OCI-LY7 (cell line): ENCODE measurements around the gene DSN1. TPM values are rescaled to one million over a fixed set of nuclear protein-coding genes. Genes with fewer than 3 reads are reported as not detected.

Experiments
- BruUV-seq: library from RNA; stranded (reverse); fragments of 400-500 nt; replicated peaks from 2 replicates; lab custom pipeline; 2021; lab: Mats Ljungman, UMichigan
- CTCF ChIA-PET: fragments of 300-600 bp; sonication (Branson Sonifier 250); formaldehyde crosslinking; loops from one replicate; lab custom pipeline; 2022; ENCODE audit warnings: antibody characterized with exemption; ENCODE audit not compliant: unreplicated experiment; lab: Charles Lee
- POLR2A ChIA-PET: fragments of 300-600 bp; sonication (Branson Sonifier 250); formaldehyde crosslinking; loops from one replicate; lab custom pipeline; 2022; ENCODE audit warnings: antibody characterized with exemption; lab: Charles Lee
- DNase-seq: peaks from one replicate; pipeline ENCODE4 v3.0.0-alpha.2; 2015; ENCODE audit warnings: low spot score
- H2AFZ ChIP-seq: fragments of 200-600 bp; sonication (generic), shearing (Covaris generic); 2 replicates; pipeline ENCODE4 v1.6.1; 2014; ENCODE audit warnings: mild to moderate bottlenecking, antibody characterized with exemption, low read length, moderate library complexity
- H3K27ac ChIP-seq: fragments of 200-600 bp; sonication (generic); 2 replicates; pipeline ENCODE4 v1.5.1; 2014; ENCODE audit warnings: mixed run types, low read depth, mild to moderate bottlenecking, moderate library complexity, low read length, inconsistent platforms; ENCODE audit not compliant: poor library complexity, severe bottlenecking
- H3K36me3 ChIP-seq: fragments of 200-600 bp; sonication (generic); 2 replicates; pipeline ENCODE4 v1.6.1; 2014; ENCODE audit warnings: mild to moderate bottlenecking, antibody characterized with exemption, low read length, moderate library complexity, mixed read lengths; ENCODE audit not compliant: insufficient read depth
- H3K4me1 ChIP-seq: fragments of 200-600 bp; sonication (generic); 2 replicates; pipeline ENCODE4 v1.5.1; 2014; ENCODE audit warnings: mild to moderate bottlenecking, low read length; ENCODE audit not compliant: insufficient read depth, poor library complexity, severe bottlenecking
- H3K4me2 ChIP-seq: fragments of 200-600 bp; sonication (generic); 2 replicates; pipeline ENCODE4 v1.6.1; 2014; ENCODE audit warnings: mild to moderate bottlenecking, low read length
- H3K4me3 ChIP-seq: fragments of 200-600 bp; sonication (generic); 2 replicates; pipeline ENCODE4 v1.5.1; 2014; ENCODE audit warnings: mild to moderate bottlenecking, low read depth, low read length; ENCODE audit not compliant: poor library complexity, severe bottlenecking
- H3K79me2 ChIP-seq: fragments of 200-600 bp; sonication (generic); 2 replicates; pipeline ENCODE4 v1.6.1; 2016; ENCODE audit warnings: low read depth, mild to moderate bottlenecking, low read length, moderate library complexity, mixed read lengths; ENCODE audit not compliant: insufficient read depth
- H3K9me2 ChIP-seq: fragments of 200-600 bp; sonication (generic); 2 replicates; pipeline ENCODE4 v1.6.1; 2016; ENCODE audit warnings: mild to moderate bottlenecking, low read length, mixed read lengths; ENCODE audit not compliant: insufficient read depth
- H3K9me3 ChIP-seq: fragments of 200-600 bp; sonication (generic); 2 replicates; pipeline ENCODE4 v1.6.1; 2014; ENCODE audit warnings: mild to moderate bottlenecking, mixed run types, low read length, mixed read lengths
- H4K20me1 ChIP-seq: fragments of 200-600 bp; sonication (generic); 2 replicates; pipeline ENCODE4 v1.6.1; 2014; ENCODE audit warnings: mild to moderate bottlenecking, antibody characterized with exemption, low read length, moderate library complexity, mixed read lengths; ENCODE audit not compliant: insufficient read depth
- EZH2phosphoT487 ChIP-seq: fragments of 200-600 bp; sonication (generic); IDR thresholded peaks from 2 replicates; pipeline ENCODE4 v1.6.1; 2018; ENCODE audit warnings: low read depth, borderline replicate concordance, mild to moderate bottlenecking, mixed run types, antibody characterized with exemption, low read length, moderate library complexity, mixed read lengths
- intact Hi-C: fragments of 100-400 bp; cut with micrococcal nuclease; formaldehyde crosslinking; loops from one replicate; pipeline ENCODE4 v1.10.0; 2022; ENCODE audit not compliant: unreplicated experiment
- total RNA-seq, 2 experiments: library from RNA; depleted of rRNA in 1 of 2; stranded (reverse); fragments of >200 nt in 1 of 2; shearing (Covaris generic) in 1 of 2; gene quantifications; 2 replicates each; pipeline ENCODE4 v1.2.3, GENCODE V29; 2014 to 2022
- TF ChIP-seq, protein P1 (sequence below): fragments of 200-600 bp; sonication (generic); conservative IDR thresholded peaks from 2 replicates; pipeline ENCODE4 v1.5.1; 2014; ENCODE audit warnings: mild to moderate bottlenecking, antibody characterized with exemption, low read length, moderate library complexity, mixed read lengths

DSN1 gene
- total RNA-seq, 2 experiments from 2014 or later = 33.0 to 37.6 TPM

DNA sequence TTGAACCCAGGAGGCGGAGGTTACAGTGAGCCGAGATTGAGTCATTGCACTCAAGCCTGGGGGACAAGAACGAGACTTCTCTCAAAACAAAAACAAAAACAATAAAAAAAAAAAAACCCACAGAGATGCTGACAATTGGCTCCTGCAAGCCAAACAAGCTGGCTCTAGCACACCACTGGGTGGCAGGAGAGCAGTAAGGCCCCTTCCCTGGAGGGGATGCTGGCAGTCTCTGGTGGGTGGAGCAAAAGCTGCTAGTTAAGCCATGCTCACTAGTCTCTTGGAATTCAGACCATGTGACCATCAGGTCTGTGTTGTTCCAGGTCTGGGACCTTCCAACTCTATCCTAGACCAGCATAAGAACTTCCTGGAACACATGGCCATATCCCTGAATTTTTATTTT is 18.9 kb upstream of the DSN1 start:
- peak overlapping the region; percentile 40 for H3K27ac ChIP-seq
- CTCF ChIA-PET = interaction anchor here (1.0 to 1.3 kb wide), 2 partner anchors 16 to 43 kb away, joined by 4 read pairs; no protein-coding TSS in a partner anchor
- H2AFZ ChIP-seq = no peak overlapping the region
- POLR2A ChIA-PET = interaction anchor here (0.6 to 2.3 kb wide), 6 partner anchors 19 to 1131 kb away, joined by 3 to 7 read pairs (median 3); partner anchors contain the start of gene DSN1
- no TSS peak for BruUV-seq
- peak; percentile 83 for DNase-seq
- no peaks in the 10 kb centered on the region for H3K79me2 ChIP-seq
- H4K20me1 ChIP-seq = no peaks in the 10 kb centered on the region
- peaks cover 20% of the 10 kb centered on the region for H3K4me1 ChIP-seq
- TF ChIP-seq EZH2phosphoT487 = no peak
- TF ChIP-seq, protein P1, sequence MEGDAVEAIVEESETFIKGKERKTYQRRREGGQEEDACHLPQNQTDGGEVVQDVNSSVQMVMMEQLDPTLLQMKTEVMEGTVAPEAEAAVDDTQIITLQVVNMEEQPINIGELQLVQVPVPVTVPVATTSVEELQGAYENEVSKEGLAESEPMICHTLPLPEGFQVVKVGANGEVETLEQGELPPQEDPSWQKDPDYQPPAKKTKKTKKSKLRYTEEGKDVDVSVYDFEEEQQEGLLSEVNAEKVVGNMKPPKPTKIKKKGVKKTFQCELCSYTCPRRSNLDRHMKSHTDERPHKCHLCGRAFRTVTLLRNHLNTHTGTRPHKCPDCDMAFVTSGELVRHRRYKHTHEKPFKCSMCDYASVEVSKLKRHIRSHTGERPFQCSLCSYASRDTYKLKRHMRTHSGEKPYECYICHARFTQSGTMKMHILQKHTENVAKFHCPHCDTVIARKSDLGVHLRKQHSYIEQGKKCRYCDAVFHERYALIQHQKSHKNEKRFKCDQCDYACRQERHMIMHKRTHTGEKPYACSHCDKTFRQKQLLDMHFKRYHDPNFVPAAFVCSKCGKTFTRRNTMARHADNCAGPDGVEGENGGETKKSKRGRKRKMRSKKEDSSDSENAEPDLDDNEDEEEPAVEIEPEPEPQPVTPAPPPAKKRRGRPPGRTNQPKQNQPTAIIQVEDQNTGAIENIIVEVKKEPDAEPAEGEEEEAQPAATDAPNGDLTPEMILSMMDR = peak; percentile 81
- H3K36me3 ChIP-seq = peaks cover 13% of the 10 kb centered on the region; the same call in 1 of the 2 replicates
- intact Hi-C loops = loop anchor here (1.0 kb wide), 2 partner anchors 72 to 95 kb away; no protein-coding TSS in a partner anchor
- no peaks in the 10 kb centered on the region for H3K9me2 ChIP-seq
- no peak overlapping the region for H3K4me3 ChIP-seq
- H3K4me2 ChIP-seq = 0 out of 2 replicates have a peak overlapping the region, but pooled peaks have one; percentile 2
- no peaks in the 10 kb centered on the region for H3K9me3 ChIP-seq

DNA sequence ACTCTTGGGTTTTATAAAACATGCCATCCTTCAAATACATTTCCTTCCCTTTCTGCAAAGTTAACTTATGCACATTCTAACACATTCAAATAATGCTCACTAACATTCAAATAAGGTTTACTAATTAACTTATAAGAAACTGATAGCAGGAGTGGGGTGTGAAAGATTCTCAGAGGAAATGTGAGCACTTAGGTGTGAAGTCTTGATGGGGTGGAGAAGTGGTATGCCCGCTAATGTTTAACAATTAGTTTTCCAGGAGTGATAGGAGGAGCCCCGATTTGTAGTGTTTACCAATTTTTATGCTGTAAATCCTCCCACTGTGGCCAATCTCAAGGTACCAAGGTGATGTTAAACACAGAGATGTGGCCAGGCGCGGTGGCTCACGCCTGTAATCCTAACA is 18.3 kb upstream of the DSN1 start:
- no peaks in the 10 kb centered on the region for H3K9me3 ChIP-seq
- no peak for TF ChIP-seq EZH2phosphoT487
- TF ChIP-seq, protein P1 = no peak
- ChIA-PET POLR2A (interaction anchor here (0.6 to 2.3 kb wide), 5 partner anchors 18 to 1130 kb away, joined by 3 to 7 read pairs (median 3); partner anchors contain the start of gene DSN1), CTCF (interaction anchor here (1.0 to 1.3 kb wide), 2 partner anchors 17 to 44 kb away, joined by 4 read pairs; no protein-coding TSS in a partner anchor)
- no peak overlapping the region for H3K4me2 ChIP-seq
- H4K20me1 ChIP-seq = no peaks in the 10 kb centered on the region
- no peak overlapping the region for H3K4me3 ChIP-seq
- H3K27ac ChIP-seq = peak overlapping the region; percentile 40
- H3K9me2 ChIP-seq = no peaks in the 10 kb centered on the region
- no peaks in the 10 kb centered on the region for H3K79me2 ChIP-seq
- peaks cover 9% of the 10 kb centered on the region; the same call in 1 of the 2 replicates for H3K36me3 ChIP-seq
- DNase-seq = no peak
- H2AFZ ChIP-seq = no peak overlapping the region
- no TSS peak for BruUV-seq
- intact Hi-C loops = loop anchor here (1.0 kb wide), 2 partner anchors 72 to 95 kb away; no protein-coding TSS in a partner anchor
- peaks cover 20% of the 10 kb centered on the region for H3K4me1 ChIP-seq

DNA sequence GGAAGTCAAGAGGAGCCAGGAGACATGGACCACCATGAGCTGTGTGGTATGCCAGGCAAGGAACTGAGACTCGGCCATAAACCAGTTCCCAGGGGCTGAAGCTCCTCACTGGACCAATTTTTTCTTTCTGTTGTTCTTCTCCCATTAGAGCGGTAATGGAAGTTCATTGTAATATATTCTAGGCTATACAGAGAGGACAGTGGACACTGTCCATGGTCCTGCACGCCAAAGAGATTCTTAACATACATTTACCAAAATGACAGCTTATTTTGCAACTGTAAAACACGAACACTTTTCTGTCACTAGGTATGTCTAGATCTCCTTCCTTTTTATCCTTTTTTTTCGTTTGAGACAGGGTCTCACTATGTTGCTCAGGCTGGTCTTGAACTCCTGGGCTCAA is 13.1 kb upstream of the DSN1 start:
- H3K4me1 ChIP-seq = peaks cover 2% of the 10 kb centered on the region
- POLR2A ChIA-PET = no interaction called here
- H3K4me2 ChIP-seq = no peak overlapping the region
- no peaks in the 10 kb centered on the region for H4K20me1 ChIP-seq
- no peaks in the 10 kb centered on the region for H3K36me3 ChIP-seq
- CTCF ChIA-PET = interaction anchor here (0.6 kb wide), 1 partner anchor 22 kb away, joined by 3 read pairs; no protein-coding TSS in a partner anchor
- no peak overlapping the region for H2AFZ ChIP-seq
- no peaks in the 10 kb centered on the region for H3K9me2 ChIP-seq
- no peaks in the 10 kb centered on the region for H3K9me3 ChIP-seq
- TF ChIP-seq, protein P1 = no peak
- TF ChIP-seq EZH2phosphoT487 = no peak
- no peaks in the 10 kb centered on the region for H3K79me2 ChIP-seq
- H3K27ac ChIP-seq = no peak overlapping the region
- no peak for DNase-seq
- intact Hi-C loops = no loop called here
- BruUV-seq = no TSS peak
- H3K4me3 ChIP-seq = no peak overlapping the region
